Activated CD8-positive, alpha-beta memory T cell treated with anti-CD3 and anti-CD28 coated beads, Interleukin-2, amount 10 ng/mL, durations not matched to agents 7 days and 5 days (primary cell): Measurements from ENCODE around the gene WHRN. TPM values are rescaled to one million over a fixed set of nuclear protein-coding genes. Genes with fewer than 3 reads are reported as not detected.

Experiments used
- ATAC-seq: fragments of 150-1000 bp; cut with Tn5 transposase; one replicate; pipeline ENCODE4 v1.10.0; 2021; ENCODE audit warnings: moderate library complexity
- CTCF ChIA-PET: fragments of 350-600 bp; sonication (Branson Sonifier 250); formaldehyde crosslinking; loops from one replicate; lab custom pipeline; 2021; ENCODE audit warnings: antibody characterized with exemption; lab: Charles Lee
- DNase-seq: peaks from one replicate; pipeline ENCODE4 v3.0.0-alpha.2; 2020
- H3K27ac Mint-ChIP-seq: one replicate; pipeline ENCODE4 v1.8.0; 2021; ENCODE audit warnings: mild to moderate bottlenecking, mixed read lengths
- H3K27me3 Mint-ChIP-seq: one replicate; pipeline ENCODE4 v1.8.0; 2021; ENCODE audit warnings: mixed read lengths
- H3K36me3 Mint-ChIP-seq: one replicate; pipeline ENCODE4 v1.8.0; 2021; ENCODE audit warnings: mild to moderate bottlenecking, mixed read lengths
- H3K4me1 Mint-ChIP-seq: one replicate; pipeline ENCODE4 v1.8.0; 2021; ENCODE audit warnings: mixed read lengths
- H3K4me3 Mint-ChIP-seq: one replicate; pipeline ENCODE4 v1.8.0; 2021; ENCODE audit warnings: mild to moderate bottlenecking, moderate library complexity, mixed read lengths
- H3K9me3 Mint-ChIP-seq: one replicate; pipeline ENCODE4 v1.8.0; 2022; ENCODE audit warnings: low read depth, mixed read lengths
- total RNA-seq, 2 experiments: library from RNA; stranded (reverse); gene quantifications; one replicate each; pipeline ENCODE4 v1.2.3, GENCODE V29; 2021

WHRN gene
- total RNA-seq, 2 experiments from 2014 or later: 6.5 to 12.4 TPM

GRCh38 chr9:114375386-114376175 lies 129.7 kb downstream of the WHRN start:
- H3K4me1 Mint-ChIP-seq: peaks cover 93% of the 10 kb centered on the region
- no peaks in the 10 kb centered on the region for H3K27me3 Mint-ChIP-seq
- DNase-seq (no peak), ATAC-seq (no peak)
- peak overlapping the region; percentile 8 for H3K4me3 Mint-ChIP-seq
- peak overlapping the region; percentile 93 for H3K27ac Mint-ChIP-seq
- H3K9me3 Mint-ChIP-seq: no peaks in the 10 kb centered on the region
- H3K36me3 Mint-ChIP-seq: peaks cover 76% of the 10 kb centered on the region
- CTCF ChIA-PET: interaction anchor here (1.0 to 1.5 kb wide), 3 partner anchors 9 to 12 kb away, joined by 4 to 11 read pairs (median 7); partner anchors contain the start of gene AKNA

- Mint-ChIP-seq H3K36me3 (peaks cover 77% of the 10 kb centered on the region), H3K27ac (peak overlapping the region; percentile 93), H3K9me3 (no peaks in the 10 kb centered on the region), H3K4me1 (peaks cover 94% of the 10 kb centered on the region), H3K4me3 (peak overlapping the region; percentile 8), H3K27me3 (no peaks in the 10 kb centered on the region)
- DNase-seq: no peak
- CTCF ChIA-PET: interaction anchor here (1.0 to 1.1 kb wide), 2 partner anchors 10 to 13 kb away, joined by 4 to 11 read pairs; partner anchors contain the start of gene AKNA
- no peak for ATAC-seq
Measured at GRCh38 chr9:114374936-114375335, 130.3 kb downstream of the WHRN start.

- H3K36me3 Mint-ChIP-seq: peaks cover 79% of the 10 kb centered on the region
- H3K4me3 Mint-ChIP-seq: peak overlapping the region; percentile 12
- no peaks in the 10 kb centered on the region for H3K9me3 Mint-ChIP-seq
- CTCF ChIA-PET: interaction anchor here (0.9 to 4.4 kb wide), 7 partner anchors 11 to 38 kb away, joined by 3 to 71 read pairs (median 4); partner anchors contain the start of gene AKNA
- ATAC-seq (no peak), DNase-seq (no peak)
- H3K27me3 Mint-ChIP-seq: no peaks in the 10 kb centered on the region
- peaks cover 94% of the 10 kb centered on the region for H3K4me1 Mint-ChIP-seq
- H3K27ac Mint-ChIP-seq: peak overlapping the region; percentile 93
Measured at GRCh38 chr9:114373960-114374730, 131.1 kb downstream of the WHRN start.

- peak overlapping the region; percentile 73 for H3K4me3 Mint-ChIP-seq
- CTCF ChIA-PET: interaction anchor here (0.9 to 4.4 kb wide), 8 partner anchors 10 to 42 kb away, joined by 3 to 71 read pairs (median 3); partner anchors contain the start of gene AKNA
Measured at GRCh38 chr9:114372921-114373448, 132.3 kb downstream of the WHRN start.

GRCh38 chr9:114371973-114372917 lies 133.0 kb downstream of the WHRN start:
- DNase-seq (peak; percentile 76), ATAC-seq (peak; percentile 57)
- no peaks in the 10 kb centered on the region for H3K27me3 Mint-ChIP-seq
- peaks cover 93% of the 10 kb centered on the region for H3K4me1 Mint-ChIP-seq
- CTCF ChIA-PET: interaction anchor here (1.0 to 4.4 kb wide), 7 partner anchors 9 to 43 kb away, joined by 3 to 71 read pairs (median 3); partner anchors contain the start of gene AKNA
- H3K27ac Mint-ChIP-seq: peak overlapping the region; percentile 93
- H3K4me3 Mint-ChIP-seq: peak overlapping the region; percentile 73
- H3K9me3 Mint-ChIP-seq: no peaks in the 10 kb centered on the region
- H3K36me3 Mint-ChIP-seq: peaks cover 80% of the 10 kb centered on the region

More at GRCh38 chr9:114372921-114373448, 132.3 kb downstream of the WHRN start:
- H3K36me3 Mint-ChIP-seq: peaks cover 80% of the 10 kb centered on the region
- peak; percentile 96 for DNase-seq
- H3K27ac Mint-ChIP-seq: peak overlapping the region; percentile 93
- peaks cover 93% of the 10 kb centered on the region for H3K4me1 Mint-ChIP-seq
- ATAC-seq: peak; percentile 83
- no peaks in the 10 kb centered on the region for H3K9me3 Mint-ChIP-seq
- no peaks in the 10 kb centered on the region for H3K27me3 Mint-ChIP-seq

- CTCF ChIA-PET: interaction anchor here (1.4 to 4.4 kb wide), 2 partner anchors 14 to 22 kb away, joined by 3 to 71 read pairs; partner anchors contain the start of gene AKNA
- peak overlapping the region; percentile 73 for H3K4me3 Mint-ChIP-seq
- ATAC-seq (no peak), DNase-seq (no peak)
- H3K9me3 Mint-ChIP-seq: no peaks in the 10 kb centered on the region
- peaks cover 80% of the 10 kb centered on the region for H3K36me3 Mint-ChIP-seq
- H3K27ac Mint-ChIP-seq: peak overlapping the region; percentile 93
- no peaks in the 10 kb centered on the region for H3K27me3 Mint-ChIP-seq
- peaks cover 93% of the 10 kb centered on the region for H3K4me1 Mint-ChIP-seq
Measured at GRCh38 chr9:114371343-114371944, 133.8 kb downstream of the WHRN start.

- Mint-ChIP-seq H3K9me3 (no peaks in the 10 kb centered on the region), H3K27ac (peak overlapping the region; percentile 93), H3K4me1 (peaks cover 96% of the 10 kb centered on the region), H3K27me3 (no peaks in the 10 kb centered on the region), H3K36me3 (peaks cover 81% of the 10 kb centered on the region), H3K4me3 (no peak overlapping the region)
- CTCF ChIA-PET: interaction anchor here (1.4 to 4.4 kb wide), 2 partner anchors 15 to 23 kb away, joined by 3 to 71 read pairs; partner anchors contain the start of gene AKNA
- no peak for DNase-seq
- no peak for ATAC-seq
Measured at GRCh38 chr9:114370968-114371320, 134.3 kb downstream of the WHRN start.

- DNase-seq: no peak
- Mint-ChIP-seq H3K36me3 (peaks cover 80% of the 10 kb centered on the region), H3K4me3 (no peak overlapping the region), H3K27me3 (no peaks in the 10 kb centered on the region), H3K9me3 (no peaks in the 10 kb centered on the region), H3K4me1 (peaks cover 96% of the 10 kb centered on the region), H3K27ac (peak overlapping the region; percentile 93)
- CTCF ChIA-PET: interaction anchor here (1.4 to 4.4 kb wide), 2 partner anchors 15 to 23 kb away, joined by 3 to 71 read pairs; partner anchors contain the start of gene AKNA
- ATAC-seq: no peak
Measured at GRCh38 chr9:114370251-114370967, 134.9 kb downstream of the WHRN start.

GRCh38 chr9:114369216-114370130 lies 135.8 kb downstream of the WHRN start:
- DNase-seq: no peak
- Mint-ChIP-seq H3K27ac (peak overlapping the region; percentile 71), H3K36me3 (peaks cover 80% of the 10 kb centered on the region), H3K4me1 (peaks cover 96% of the 10 kb centered on the region), H3K4me3 (peak overlapping the region; percentile 3), H3K9me3 (no peaks in the 10 kb centered on the region), H3K27me3 (no peaks in the 10 kb centered on the region)
- CTCF ChIA-PET: interaction anchor here (1.0 to 7.3 kb wide), 2 partner anchors 13 to 16 kb away, joined by 3 to 135 read pairs; partner anchors contain the start of gene AKNA
- ATAC-seq: no peak

GRCh38 chr9:114367772-114368569 lies 137.3 kb downstream of the WHRN start:
- Mint-ChIP-seq H3K4me1 (peaks cover 96% of the 10 kb centered on the region), H3K9me3 (no peaks in the 10 kb centered on the region), H3K4me3 (peak overlapping the region; percentile 50), H3K27ac (peak overlapping the region; percentile 89), H3K36me3 (peaks cover 84% of the 10 kb centered on the region), H3K27me3 (no peaks in the 10 kb centered on the region)
- DNase-seq: no peak
- peak; percentile 8 for ATAC-seq
- CTCF ChIA-PET: interaction anchor here (0.6 to 7.3 kb wide), 6 partner anchors 10 to 286 kb away, joined by 3 to 135 read pairs (median 4); partner anchors contain the start of gene AKNA
